ENCODE results near the gene TMOD1. TPM values are rescaled to one million over a fixed set of nuclear protein-coding genes. Genes with fewer than 3 reads are reported as not detected.
"Not testable (repeated sequence)": the region's sequence is repeated elsewhere in the genome, so short reads cannot be mapped to it uniquely, and the experiment has no call there.

Gene TMOD1
- 0.14 and 0.98 TPM in 2 replicates for total RNA-seq

GRCh38 chr9:97501177-97501971 lies at the start of gene TMOD1:
TMOD1 (plus strand) TSS chr9:97501666; CDS start chr9:97524189, 22,523 bp downstream.
- TF ChIP-seq, protein P1, sequence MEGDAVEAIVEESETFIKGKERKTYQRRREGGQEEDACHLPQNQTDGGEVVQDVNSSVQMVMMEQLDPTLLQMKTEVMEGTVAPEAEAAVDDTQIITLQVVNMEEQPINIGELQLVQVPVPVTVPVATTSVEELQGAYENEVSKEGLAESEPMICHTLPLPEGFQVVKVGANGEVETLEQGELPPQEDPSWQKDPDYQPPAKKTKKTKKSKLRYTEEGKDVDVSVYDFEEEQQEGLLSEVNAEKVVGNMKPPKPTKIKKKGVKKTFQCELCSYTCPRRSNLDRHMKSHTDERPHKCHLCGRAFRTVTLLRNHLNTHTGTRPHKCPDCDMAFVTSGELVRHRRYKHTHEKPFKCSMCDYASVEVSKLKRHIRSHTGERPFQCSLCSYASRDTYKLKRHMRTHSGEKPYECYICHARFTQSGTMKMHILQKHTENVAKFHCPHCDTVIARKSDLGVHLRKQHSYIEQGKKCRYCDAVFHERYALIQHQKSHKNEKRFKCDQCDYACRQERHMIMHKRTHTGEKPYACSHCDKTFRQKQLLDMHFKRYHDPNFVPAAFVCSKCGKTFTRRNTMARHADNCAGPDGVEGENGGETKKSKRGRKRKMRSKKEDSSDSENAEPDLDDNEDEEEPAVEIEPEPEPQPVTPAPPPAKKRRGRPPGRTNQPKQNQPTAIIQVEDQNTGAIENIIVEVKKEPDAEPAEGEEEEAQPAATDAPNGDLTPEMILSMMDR (conservative IDR thresholded peaks at IDR 0.05; ENCODE audit: low read depth, low read length): peak; percentile 3
- DNase-seq (ENCODE audit: low read depth): no peak
- H3K4me3 ChIP-seq (ENCODE audit: low read depth, low read length): peak within 1 kb of the TSS; percentile 56

DNA sequence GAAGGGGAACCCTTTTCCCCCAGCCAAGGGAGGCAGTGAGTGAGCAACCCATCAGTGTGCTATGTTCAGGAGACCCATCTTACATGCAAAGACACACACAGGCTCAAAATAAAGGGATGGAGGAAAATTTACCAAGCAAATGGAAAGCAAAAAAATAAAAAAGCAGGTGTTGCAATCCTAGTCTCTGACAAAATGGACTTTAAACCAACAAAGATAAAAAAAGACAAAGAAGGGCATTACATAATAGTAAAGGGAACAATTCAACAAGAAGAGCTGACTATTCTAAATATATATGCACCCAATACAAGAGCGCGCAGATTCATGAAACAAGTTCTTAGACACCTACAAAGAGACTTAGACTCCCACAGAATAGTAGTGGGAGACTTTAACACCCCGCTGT lies 47.9 kb upstream of the TMOD1 start:
- not testable (repeated sequence) for DNase-seq (ENCODE audit: low read depth)

DNA sequence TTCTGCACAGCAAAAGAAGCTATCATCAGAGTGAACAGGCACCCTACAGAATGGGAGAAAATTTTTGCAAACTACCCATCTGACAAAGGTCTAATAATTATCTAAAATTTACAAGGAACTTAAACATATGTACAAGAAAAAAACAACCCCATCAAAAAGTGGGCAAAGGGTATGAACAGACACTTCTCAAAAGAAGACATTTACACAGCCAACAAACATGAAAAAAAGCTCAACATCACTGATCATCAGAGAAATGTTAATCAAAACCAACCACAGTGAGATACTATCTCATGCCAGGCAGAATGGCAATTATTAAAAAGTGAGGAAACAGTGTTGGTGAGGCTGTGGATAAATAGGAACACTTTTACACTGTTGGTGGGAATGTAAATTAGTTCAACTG lies 44.6 kb upstream of the TMOD1 start:
- H3K4me3 ChIP-seq (ENCODE audit: low read depth, low read length); DNase-seq (ENCODE audit: low read depth): not testable (repeated sequence)

More for the DNA sequence above, 47.9 kb upstream of the TMOD1 start:
- not testable (repeated sequence) for H3K4me3 ChIP-seq (ENCODE audit: low read depth, low read length)

GRCh38 chr9:97459326-97459725 lies 42.1 kb upstream of the TMOD1 start:
- TF ChIP-seq, protein P1 (conservative IDR thresholded peaks at IDR 0.05; ENCODE audit: low read depth, low read length): no peak
- H3K4me3 ChIP-seq (ENCODE audit: low read depth, low read length): no peak overlapping the region
- no peak for DNase-seq (ENCODE audit: low read depth)

- DNase-seq (ENCODE audit: low read depth): no peak
- TF ChIP-seq, protein P1 (conservative IDR thresholded peaks at IDR 0.05; ENCODE audit: low read depth, low read length): no peak
- no peak overlapping the region for H3K4me3 ChIP-seq (ENCODE audit: low read depth, low read length)
Observed at GRCh38 chr9:97462159-97462558, 39.3 kb upstream of the TMOD1 start.

DNA sequence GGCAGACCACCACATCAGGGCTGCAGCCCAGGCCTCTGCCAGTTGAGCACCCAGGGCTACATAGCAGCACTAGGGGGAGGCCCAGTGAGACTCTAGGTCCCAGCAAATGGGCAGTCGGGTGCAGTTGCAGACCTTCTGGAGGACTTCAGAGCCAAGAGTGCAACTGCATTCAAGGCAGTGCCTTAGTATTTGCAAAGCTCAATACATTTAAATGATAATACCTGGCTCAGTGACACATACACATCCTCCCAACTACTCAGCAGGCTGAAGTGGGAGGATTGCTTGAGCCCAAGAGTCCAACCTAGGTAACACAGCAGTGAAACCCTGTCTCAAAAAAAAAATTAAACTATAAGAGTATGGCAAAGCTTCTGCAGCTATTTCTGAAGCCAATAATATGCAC lies 38.6 kb upstream of the TMOD1 start:
- TF ChIP-seq, protein P1 (conservative IDR thresholded peaks at IDR 0.05; ENCODE audit: low read depth, low read length): no peak

GRCh38 chr9:97468658-97469448 lies 32.6 kb upstream of the TMOD1 start:
- TF ChIP-seq, protein P1 (conservative IDR thresholded peaks at IDR 0.05; ENCODE audit: low read depth, low read length): peak; percentile 89
- H3K4me3 ChIP-seq (ENCODE audit: low read depth, low read length): no peak overlapping the region
- no peak for DNase-seq (ENCODE audit: low read depth)

More for the DNA sequence above, 38.6 kb upstream of the TMOD1 start:
- no peak overlapping the region for H3K4me3 ChIP-seq (ENCODE audit: low read depth, low read length)
- no peak for DNase-seq (ENCODE audit: low read depth)

Data from epithelial cell of proximal tubule (primary cell).